Stimulated activated CD8-positive, alpha-beta memory T cell treated with anti-CD3 and anti-CD28 coated beads, Interleukin-15, amount 100 ng/mL, for 4 hours (primary cell): ENCODE data around the gene KIF6.
"Not testable (repeated sequence)": the region's sequence is repeated elsewhere in the genome, so short reads cannot be mapped to it uniquely, and the experiment has no call there.

ENCODE experiments used
- DNase-seq, 2 donors: peaks; one replicate each; pipeline ENCODE4 v3.0.0-alpha.2; 2020; ENCODE audit warnings: low read depth in 2 of 2

Gene KIF6

GRCh38 chr6:39553860-39554802 is 171.1 kb downstream of the KIF6 start:
- DNase-seq, result no peak

- DNase-seq, result no peak
Observed at GRCh38 chr6:39553029-39553428, 172.2 kb downstream of the KIF6 start.

- no peak for DNase-seq
Observed at GRCh38 chr6:39550191-39550590, 175.0 kb downstream of the KIF6 start.

- DNase-seq, result no peak
Observed at GRCh38 chr6:39546731-39547130, 178.5 kb downstream of the KIF6 start.

- no peak for DNase-seq
Observed at GRCh38 chr6:39543950-39544349, 181.3 kb downstream of the KIF6 start.

GRCh38 chr6:39543095-39543494 is 182.1 kb downstream of the KIF6 start:
- no peak for DNase-seq

GRCh38 chr6:39540454-39540853 is 184.8 kb downstream of the KIF6 start:
- no peak for DNase-seq

- no peak for DNase-seq
Observed at GRCh38 chr6:39530201-39530759, 194.9 kb downstream of the KIF6 start.

- DNase-seq, result no peak
Observed at GRCh38 chr6:39527792-39528564, 197.2 kb downstream of the KIF6 start.

- no peak for DNase-seq
Observed at GRCh38 chr6:39524007-39524406, 201.2 kb downstream of the KIF6 start.

GRCh38 chr6:39521958-39522357 is 203.2 kb downstream of the KIF6 start:
- DNase-seq, result no peak

GRCh38 chr6:39520916-39521315 is 204.3 kb downstream of the KIF6 start:
- DNase-seq, result no peak

GRCh38 chr6:39520411-39520810 is 204.8 kb downstream of the KIF6 start:
- DNase-seq, result no peak

GRCh38 chr6:39518221-39518620 is 207.0 kb downstream of the KIF6 start:
- DNase-seq, result no peak

- DNase-seq, result no peak
Observed at GRCh38 chr6:39517756-39518155, 207.5 kb downstream of the KIF6 start.

GRCh38 chr6:39516471-39516870 is 208.7 kb downstream of the KIF6 start:
- no peak for DNase-seq

- no peak for DNase-seq
Observed at GRCh38 chr6:39515471-39515870, 209.7 kb downstream of the KIF6 start.

GRCh38 chr6:39515006-39515405 is 210.2 kb downstream of the KIF6 start:
- no peak for DNase-seq

GRCh38 chr6:39509831-39510230 is 215.4 kb downstream of the KIF6 start:
- DNase-seq, result not testable (repeated sequence)

- no peak for DNase-seq
Observed at GRCh38 chr6:39508515-39508914, 216.7 kb downstream of the KIF6 start.

GRCh38 chr6:39507331-39507998 is 217.7 kb downstream of the KIF6 start:
- no peak for DNase-seq
